Dedifferentiated amniotic fluid mesenchymal stem cell (primary cell): ENCODE measurements around the gene PLPP2.

ENCODE experiments used
- DNase-seq: peaks from one replicate; pipeline ENCODE4 v3.0.0-alpha.2; 2016; ENCODE audit errors: extremely low spot score

PLPP2 gene

GRCh38 chr19:315811-316210, 24.6 kb upstream of the PLPP2 start:
- no peak for DNase-seq

GRCh38 chr19:313988-314815, 23.0 kb upstream of the PLPP2 start:
- DNase-seq: no peak

- DNase-seq: no peak
These were observed 22.2 kb upstream of the PLPP2 start for GRCh38 chr19:313169-313987.

- DNase-seq: no peak
These were observed 20.6 kb upstream of the PLPP2 start for GRCh38 chr19:311813-312261.

GRCh38 chr19:310781-311496, 19.7 kb upstream of the PLPP2 start:
- DNase-seq: no peak

GRCh38 chr19:310141-310651, 19.0 kb upstream of the PLPP2 start:
- no peak for DNase-seq

- DNase-seq: no peak
These were observed 18.0 kb upstream of the PLPP2 start for GRCh38 chr19:309206-309565.

- DNase-seq: no peak
These were observed 17.4 kb upstream of the PLPP2 start for GRCh38 chr19:308471-309205.

GRCh38 chr19:307793-308420, 16.7 kb upstream of the PLPP2 start:
- no peak for DNase-seq

- DNase-seq: no peak
These were observed 15.9 kb upstream of the PLPP2 start for GRCh38 chr19:307111-307531.

GRCh38 chr19:306151-306900, 15.1 kb upstream of the PLPP2 start:
- DNase-seq: no peak

GRCh38 chr19:305240-306150, 14.3 kb upstream of the PLPP2 start:
- no peak for DNase-seq

GRCh38 chr19:296476-297225, 5.4 kb upstream of the PLPP2 start:
- DNase-seq: no peak

- no peak for DNase-seq
These were observed 4.6 kb upstream of the PLPP2 start for GRCh38 chr19:295687-296370.

- no peak for DNase-seq
These were observed 3.9 kb upstream of the PLPP2 start for GRCh38 chr19:294946-295686.

GRCh38 chr19:294341-294945, 3.2 kb upstream of the PLPP2 start:
- no peak for DNase-seq
